K562 (cell line): ENCODE results near the gene PPP1R15B. TPM values are rescaled to one million over a fixed set of nuclear protein-coding genes. Genes with fewer than 3 reads are reported as not detected.

Source experiments
- ATAC-seq: fragments of 200-7000 bp; cut with Tn5 transposase; 3 replicates; pipeline ENCODE4 v1.9.1; 2020; ENCODE audit warnings: moderate library complexity
- BruUV-seq: library from RNA; stranded (reverse); fragments of 400-500 nt; replicated peaks from 2 replicates; lab custom pipeline; 2021; lab: Mats Ljungman, UMichigan
- CTCF ChIA-PET: fragments of 300-600 bp; formaldehyde crosslinking; extraction: SDS; loops from one replicate; lab custom pipeline; 2021; ENCODE audit warnings: low intra/inter-chr PET ratio; lab: Yijun Ruan, JAX
- POLR2A ChIA-PET: fragments of 300-600, 350-650 bp; sonication (Branson Sonifier 250); formaldehyde crosslinking; extraction: SDS; loops from one replicate; lab custom pipeline; 2021; ENCODE audit warnings: antibody characterized with exemption, inconsistent platforms; lab: Yijun Ruan, JAX
- DNase-seq, 4 experiments: peaks; one replicate each; pipeline versions ENCODE4 v3.0.0 to v3.0.0-alpha.2; 2011 to 2018; ENCODE audit warnings: low spot score in 3 of 4, mixed read lengths in 3 of 4; ENCODE audit errors: extremely low read depth in 1 of 4
- FAIRE-seq: peaks from 2 replicates; lab custom pipeline; 2011; peaks lifted over from hg19 to GRCh38; lab: Jason Lieb, UNC
- H2AFZ ChIP-seq: 2 replicates; pipeline ENCODE4 v1.6.0; 2011; ENCODE audit warnings: low read depth, low read length, control low read depth, inconsistent platforms
- H3K27ac ChIP-seq: fragments of 200-600 bp; 3 replicates; pipeline ENCODE4 v1.8.0; 2011; ENCODE audit warnings: low read depth, mild to moderate bottlenecking, control low read depth, inconsistent platforms, low read length, moderate library complexity, mixed read lengths; ENCODE audit errors: extremely low read depth
- H3K27me3 ChIP-seq, 2 experiments: fragments of 300-600 bp in 1 of 2; 2 replicates in 1 of 2; 3 replicates in 1 of 2; pipeline versions ENCODE4 v1.6.0 to v1.8.0; 2011; ENCODE audit warnings: inconsistent platforms in 2 of 2, low read length in 2 of 2, mild to moderate bottlenecking in 1 of 2, mixed read lengths in 1 of 2, moderate library complexity in 1 of 2; ENCODE audit not compliant: control insufficient read depth in 2 of 2, insufficient read depth in 2 of 2
- H3K36me3 ChIP-seq: fragments of 300-600 bp; 3 replicates; pipeline ENCODE4 v1.8.0; 2011; ENCODE audit warnings: mild to moderate bottlenecking, low read length, inconsistent platforms; ENCODE audit not compliant: control insufficient read depth, insufficient read depth
- H3K4me1 ChIP-seq, 2 experiments: fragments of 200-600 bp in 1 of 2; replicated peaks in 1 of 2; 2 replicates in 1 of 2; 3 replicates in 1 of 2; pipeline versions ENCODE4 v1.5.1 to v1.8.0; 2011; ENCODE audit warnings: inconsistent platforms in 2 of 2, low read length in 2 of 2, mild to moderate bottlenecking in 1 of 2, mixed read lengths in 1 of 2, moderate library complexity in 1 of 2; ENCODE audit not compliant: control insufficient read depth in 2 of 2, insufficient read depth in 2 of 2
- H3K4me2 ChIP-seq: 2 replicates; pipeline ENCODE4 v1.6.1; 2011; ENCODE audit warnings: low read length, control low read depth, inconsistent platforms, mixed read lengths; ENCODE audit not compliant: insufficient read depth
- H3K4me3 ChIP-seq: fragments of 200-600 bp; sonication (generic), shearing (Covaris generic); 2 replicates; pipeline ENCODE4 v1.5.1; 2016; ENCODE audit warnings: control low read depth, inconsistent platforms
- H3K79me2 ChIP-seq: fragments of 200-600 bp; 3 replicates; pipeline ENCODE4 v1.8.0; 2011; ENCODE audit warnings: low read length, inconsistent platforms; ENCODE audit not compliant: control insufficient read depth, insufficient read depth
- H3K9ac ChIP-seq, 2 experiments: 2 replicates each; pipeline versions ENCODE4 v1.6.0 to v1.6.1; 2011; ENCODE audit warnings: low read depth in 2 of 2, low read length in 2 of 2, control low read depth in 1 of 2, inconsistent platforms in 1 of 2, mild to moderate bottlenecking in 1 of 2, mixed read lengths in 1 of 2; ENCODE audit not compliant: insufficient read depth in 1 of 2
- H3K9me1 ChIP-seq: one replicate; pipeline ENCODE4 v1.6.0; 2011; ENCODE audit warnings: inconsistent platforms, mild to moderate bottlenecking, low read length, moderate library complexity; ENCODE audit not compliant: control insufficient read depth, insufficient read depth
- H3K9me3 ChIP-seq: replicated peaks from 2 replicates; pipeline ENCODE4 v1.5.1; 2011; ENCODE audit warnings: low read depth, low read length, inconsistent platforms; ENCODE audit not compliant: control insufficient read depth, insufficient read depth
- H4K20me1 ChIP-seq: replicated peaks from 2 replicates; pipeline ENCODE4 v1.6.1; 2011; ENCODE audit warnings: low read length, inconsistent platforms, mixed read lengths; ENCODE audit not compliant: control insufficient read depth, insufficient read depth
- ATF7 ChIP-seq: fragments of 450-650 bp; IDR thresholded peaks from 2 replicates; pipeline ENCODE4 v1.7.1; 2014; ENCODE audit warnings: mild to moderate bottlenecking, moderate library complexity
- BHLHE40 ChIP-seq: IDR thresholded peaks from 2 replicates; pipeline ENCODE4 v1.6.1; 2011; ENCODE audit warnings: low read length, improper control_type of control experiment
- CBFA2T3 ChIP-seq: fragments of 450-650 bp; IDR thresholded peaks from 2 replicates; pipeline ENCODE4 v1.6.1; 2017
- NFIC ChIP-seq: fragments of 450-650 bp; IDR thresholded peaks from 2 replicates; pipeline ENCODE4 v1.6.1; 2017; ENCODE audit warnings: mild to moderate bottlenecking, inconsistent platforms
- SPI1 ChIP-seq: IDR thresholded peaks from 2 replicates; pipeline ENCODE4 v1.6.1; 2011; ENCODE audit warnings: low read depth, low read length, control low read depth, borderline replicate concordance
- ZBTB1 ChIP-seq: sonication (generic); formaldehyde crosslinking; IDR thresholded peaks from 2 replicates; pipeline ENCODE4 v1.8.1; 2023; ENCODE audit warnings: missing genetic modification reagents, low read depth, mild to moderate bottlenecking, borderline replicate concordance
- ZKSCAN3 ChIP-seq: fragments of 250-450 bp; sonication (Bioruptor Pico); IDR thresholded peaks from 2 replicates; pipeline ENCODE4 v1.4.0; 2020
- ZNF197 ChIP-seq: fragments of 200-800 bp; sonication (Bioruptor generic); IDR thresholded peaks from 2 replicates; pipeline ENCODE4 v1.6.1; 2016; ENCODE audit warnings: low read depth, missing genetic modification characterization, missing compliant biosample characterization
- WGBS: fragments of 100-300 bp; shearing (Covaris generic); methylation state at CpG from one replicate; pipeline ENCODE4 v1.1.6; 2016; ENCODE audit warnings: low coverage, mixed read lengths; ENCODE audit not compliant: insufficient coverage; ENCODE audit errors: missing lambda C conversion rate; 5-methylcytosine and 5-hydroxymethylcytosine counted together
- in situ Hi-C: fragments of 300-500 bp; cut with MboI; formaldehyde crosslinking; loops from 4 replicates; pipeline ENCODE4 v1.15.0; 2018; ENCODE audit warnings: inconsistent platforms, mixed read lengths
- intact Hi-C: fragments of 100-400 bp; cut with micrococcal nuclease; formaldehyde crosslinking; loops from 2 replicates; pipeline ENCODE4 v1.14.2; 2022
- polyA plus RNA-seq, 8 experiments: library from polyadenylated mRNA; depleted of rRNA in 4 of 8; stranded (reverse) in 5 of 8; unstranded in 3 of 8; fragments of >200 nt; fragmentation: Nextera tagmentation in 2 of 8; fragmentation: Illumina TruSeq in 1 of 8; extraction: Ambion mirVana in 2 of 8; extraction: Trizol in 1 of 8; gene quantifications; 2 replicates each; pipeline versions ENCODE4 v1.2.1 to v1.2.3, GENCODE V29; 2011 to 2014; ENCODE audit warnings: inconsistent platforms in 1 of 8, missing spikeins in 1 of 8
- total RNA-seq, 7 experiments: library from RNA; depleted of rRNA in 6 of 7; stranded (reverse); fragments of >200 nt in 6 of 7; fragmentation: Illumina TruSeq in 2 of 7; extraction: Trizol in 2 of 7; gene quantifications; 2 replicates each; pipeline versions ENCODE4 v1.2.1 to v1.2.3, GENCODE V29; 2011 to 2021; ENCODE audit warnings: low replicate concordance in 1 of 7
- TF ChIP-seq, protein P1 (sequence below): fragments of 250-450 bp; sonication (Bioruptor Pico); IDR thresholded peaks from 2 replicates; pipeline ENCODE4 v1.4.0; 2020; ENCODE audit warnings: mild to moderate bottlenecking, moderate library complexity
- TF ChIP-seq, protein P2 (sequence below): sonication (generic); formaldehyde crosslinking; IDR thresholded peaks from 2 replicates; pipeline ENCODE4 v1.8.0; 2022; ENCODE audit warnings: mild to moderate bottlenecking, missing genetic modification reagents
- TF ChIP-seq, protein P3 (sequence below), 2 experiments: fragments of 450-650 bp; conservative IDR thresholded peaks; 2 replicates each; pipeline ENCODE4 v1.6.1; 2017; ENCODE audit warnings: mild to moderate bottlenecking in 2 of 2, moderate library complexity in 2 of 2
- TF ChIP-seq, protein P4 (sequence below): fragments of 250-450 bp; sonication (Bioruptor Pico); IDR thresholded peaks from 2 replicates; pipeline ENCODE4 v1.8.0; 2022; ENCODE audit warnings: moderate library complexity, mild to moderate bottlenecking, inconsistent platforms

Gene PPP1R15B
- total and polyA plus RNA-seq, 9 of the 15 experiments (the other 6 are each of a cell fraction or from before 2014, with no cell fraction given), result 17.0 to 48.1 (median 30.8) TPM

DNA sequence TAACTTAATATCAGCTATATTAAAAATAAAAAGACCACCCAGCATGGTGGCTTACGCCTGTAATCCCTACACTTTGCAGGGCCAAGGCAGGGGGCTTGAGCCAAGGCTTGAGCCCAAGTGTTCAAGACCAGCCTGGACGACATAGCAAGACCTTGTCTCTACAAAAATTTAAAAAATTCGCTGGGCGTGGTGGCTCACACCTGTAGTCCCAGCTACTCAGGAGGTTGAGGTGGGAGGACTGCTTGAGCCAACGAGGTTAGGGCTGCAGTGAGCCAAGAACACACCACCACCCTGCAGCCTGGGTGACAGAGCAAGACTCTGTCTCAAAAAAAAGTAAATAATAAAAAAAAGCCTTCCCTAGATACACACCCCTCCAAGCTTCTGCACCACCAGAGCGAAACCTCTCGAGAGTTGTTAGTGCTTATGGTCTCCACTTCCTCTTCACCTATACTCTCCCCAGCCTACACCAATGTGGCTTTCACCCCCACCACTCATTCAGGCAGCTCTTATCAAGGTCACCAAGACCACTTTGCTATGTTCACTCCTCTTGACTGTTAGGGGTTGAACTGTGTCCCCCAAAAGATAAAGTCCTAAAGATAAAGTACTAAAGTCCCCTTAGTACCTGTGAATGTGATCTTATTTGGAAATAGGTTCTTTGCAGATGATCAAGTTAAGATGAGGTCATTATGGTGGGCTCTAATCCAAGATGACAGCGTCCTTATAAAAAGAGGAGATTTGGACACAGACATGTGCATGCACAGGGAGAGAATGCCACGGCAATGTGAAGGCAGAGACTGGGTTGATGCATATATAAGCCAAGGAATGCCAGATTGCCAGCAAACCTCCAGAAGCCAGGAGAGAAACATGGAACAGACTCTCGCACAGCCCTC lies 6.8 kb upstream of the PPP1R15B start:
- Histone ChIP-seq H3K9ac (no peak overlapping the region; a peak in 1 of 4 replicates), H3K4me1 (peaks cover 30 to 42% of the 10 kb centered on the region in 2 experiments), H2AFZ (no peak overlapping the region), H3K9me1 (no peaks in the 10 kb centered on the region), H3K4me3 (no peak overlapping the region), H3K4me2 (no peak overlapping the region), H3K79me2 (no peaks in the 10 kb centered on the region), H3K9me3 (no peaks in the 10 kb centered on the region), H4K20me1 (0 out of 2 replicates have a peak, but pooled peaks cover 3% of the 10 kb centered on the region), H3K27me3 (no peaks in the 10 kb centered on the region), H3K36me3 (no peaks in the 10 kb centered on the region), H3K27ac (no peak overlapping the region)
- no TSS peak for BruUV-seq
- ATAC-seq, result peak; percentile 27
- in situ Hi-C loops, result no loop called here
- CTCF ChIA-PET, result no interaction called here
- FAIRE-seq, result peak; percentile 29
- WGBS, result 31% methylated on average over 10 of the region's 10 CpGs
- intact Hi-C loops, result no loop called here
- POLR2A ChIA-PET, result interaction anchor here (0.7 to 1.7 kb wide), 7 partner anchors 10 to 97 kb away, joined by 3 to 9 read pairs (median 5); no protein-coding TSS in a partner anchor
- peak in 1 of 4 experiments; percentile 29 for DNase-seq
- TF ChIP-seq ZNF197 (CRISPR knock-in tag) (no peak), ZBTB1 (CRISPR knock-in tag) (no peak), CBFA2T3 (peak; percentile 27; the same call in 1 of the 2 replicates), SPI1 (peak; percentile 83), ZKSCAN3 (CRISPR knock-in tag) (no peak), ATF7 (0 out of 2 replicates have a peak, but pooled peaks have one; percentile 25), BHLHE40 (no peak), NFIC (peak; percentile 8; the same call in 1 of the 2 replicates)
- TF ChIP-seq, protein P1, sequence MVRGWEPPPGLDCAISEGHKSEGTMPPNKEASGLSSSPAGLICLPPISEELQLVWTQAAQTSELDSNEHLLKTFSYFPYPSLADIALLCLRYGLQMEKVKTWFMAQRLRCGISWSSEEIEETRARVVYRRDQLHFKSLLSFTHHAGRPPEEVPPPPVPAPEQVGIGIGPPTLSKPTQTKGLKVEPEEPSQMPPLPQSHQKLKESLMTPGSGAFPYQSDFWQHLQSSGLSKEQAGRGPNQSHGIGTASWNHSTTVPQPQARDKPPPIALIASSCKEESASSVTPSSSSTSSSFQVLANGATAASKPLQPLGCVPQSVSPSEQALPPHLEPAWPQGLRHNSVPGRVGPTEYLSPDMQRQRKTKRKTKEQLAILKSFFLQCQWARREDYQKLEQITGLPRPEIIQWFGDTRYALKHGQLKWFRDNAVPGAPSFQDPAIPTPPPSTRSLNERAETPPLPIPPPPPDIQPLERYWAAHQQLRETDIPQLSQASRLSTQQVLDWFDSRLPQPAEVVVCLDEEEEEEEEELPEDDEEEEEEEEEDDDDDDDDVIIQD, result no peak
- TF ChIP-seq, protein P2, sequence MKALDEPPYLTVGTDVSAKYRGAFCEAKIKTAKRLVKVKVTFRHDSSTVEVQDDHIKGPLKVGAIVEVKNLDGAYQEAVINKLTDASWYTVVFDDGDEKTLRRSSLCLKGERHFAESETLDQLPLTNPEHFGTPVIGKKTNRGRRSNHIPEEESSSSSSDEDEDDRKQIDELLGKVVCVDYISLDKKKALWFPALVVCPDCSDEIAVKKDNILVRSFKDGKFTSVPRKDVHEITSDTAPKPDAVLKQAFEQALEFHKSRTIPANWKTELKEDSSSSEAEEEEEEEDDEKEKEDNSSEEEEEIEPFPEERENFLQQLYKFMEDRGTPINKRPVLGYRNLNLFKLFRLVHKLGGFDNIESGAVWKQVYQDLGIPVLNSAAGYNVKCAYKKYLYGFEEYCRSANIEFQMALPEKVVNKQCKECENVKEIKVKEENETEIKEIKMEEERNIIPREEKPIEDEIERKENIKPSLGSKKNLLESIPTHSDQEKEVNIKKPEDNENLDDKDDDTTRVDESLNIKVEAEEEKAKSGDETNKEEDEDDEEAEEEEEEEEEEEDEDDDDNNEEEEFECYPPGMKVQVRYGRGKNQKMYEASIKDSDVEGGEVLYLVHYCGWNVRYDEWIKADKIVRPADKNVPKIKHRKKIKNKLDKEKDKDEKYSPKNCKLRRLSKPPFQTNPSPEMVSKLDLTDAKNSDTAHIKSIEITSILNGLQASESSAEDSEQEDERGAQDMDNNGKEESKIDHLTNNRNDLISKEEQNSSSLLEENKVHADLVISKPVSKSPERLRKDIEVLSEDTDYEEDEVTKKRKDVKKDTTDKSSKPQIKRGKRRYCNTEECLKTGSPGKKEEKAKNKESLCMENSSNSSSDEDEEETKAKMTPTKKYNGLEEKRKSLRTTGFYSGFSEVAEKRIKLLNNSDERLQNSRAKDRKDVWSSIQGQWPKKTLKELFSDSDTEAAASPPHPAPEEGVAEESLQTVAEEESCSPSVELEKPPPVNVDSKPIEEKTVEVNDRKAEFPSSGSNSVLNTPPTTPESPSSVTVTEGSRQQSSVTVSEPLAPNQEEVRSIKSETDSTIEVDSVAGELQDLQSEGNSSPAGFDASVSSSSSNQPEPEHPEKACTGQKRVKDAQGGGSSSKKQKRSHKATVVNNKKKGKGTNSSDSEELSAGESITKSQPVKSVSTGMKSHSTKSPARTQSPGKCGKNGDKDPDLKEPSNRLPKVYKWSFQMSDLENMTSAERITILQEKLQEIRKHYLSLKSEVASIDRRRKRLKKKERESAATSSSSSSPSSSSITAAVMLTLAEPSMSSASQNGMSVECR, result 0 out of 2 replicates have a peak, but pooled peaks have one; percentile 21
- TF ChIP-seq, protein P3, sequence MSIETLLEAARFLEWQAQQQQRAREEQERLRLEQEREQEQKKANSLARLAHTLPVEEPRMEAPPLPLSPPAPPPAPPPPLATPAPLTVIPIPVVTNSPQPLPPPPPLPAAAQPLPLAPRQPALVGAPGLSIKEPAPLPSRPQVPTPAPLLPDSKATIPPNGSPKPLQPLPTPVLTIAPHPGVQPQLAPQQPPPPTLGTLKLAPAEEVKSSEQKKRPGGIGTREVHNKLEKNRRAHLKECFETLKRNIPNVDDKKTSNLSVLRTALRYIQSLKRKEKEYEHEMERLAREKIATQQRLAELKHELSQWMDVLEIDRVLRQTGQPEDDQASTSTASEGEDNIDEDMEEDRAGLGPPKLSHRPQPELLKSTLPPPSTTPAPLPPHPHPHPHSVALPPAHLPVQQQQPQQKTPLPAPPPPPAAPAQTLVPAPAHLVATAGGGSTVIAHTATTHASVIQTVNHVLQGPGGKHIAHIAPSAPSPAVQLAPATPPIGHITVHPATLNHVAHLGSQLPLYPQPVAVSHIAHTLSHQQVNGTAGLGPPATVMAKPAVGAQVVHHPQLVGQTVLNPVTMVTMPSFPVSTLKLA (conservative IDR thresholded peaks at IDR 0.05), result 0 out of 4 replicates have a peak, but pooled peaks of 1 of the 2 experiments have one; percentile 20
- TF ChIP-seq, protein P4, sequence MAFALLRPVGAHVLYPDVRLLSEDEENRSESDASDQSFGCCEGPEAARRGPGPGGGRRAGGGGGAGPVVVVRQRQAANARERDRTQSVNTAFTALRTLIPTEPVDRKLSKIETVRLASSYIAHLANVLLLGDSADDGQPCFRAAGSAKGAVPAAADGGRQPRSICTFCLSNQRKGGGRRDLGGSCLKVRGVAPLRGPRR (CRISPR knock-in tag), result 0 out of 2 replicates have a peak, but pooled peaks have one; percentile 56
